Bronchus fibroblast of lung (primary cell): ENCODE results near the gene ZP2. TPM values are rescaled to one million over a fixed set of nuclear protein-coding genes. Genes with fewer than 3 reads are reported as not detected.

Experiments used
- total RNA-seq: library from RNA; depleted of rRNA; stranded (reverse); fragments of >200 nt; gene quantifications from 2 replicates; pipeline ENCODE4 v1.2.3, GENCODE V29; 2015

The ZP2 gene
- not detected in 2 replicates for total RNA-seq

DNA sequence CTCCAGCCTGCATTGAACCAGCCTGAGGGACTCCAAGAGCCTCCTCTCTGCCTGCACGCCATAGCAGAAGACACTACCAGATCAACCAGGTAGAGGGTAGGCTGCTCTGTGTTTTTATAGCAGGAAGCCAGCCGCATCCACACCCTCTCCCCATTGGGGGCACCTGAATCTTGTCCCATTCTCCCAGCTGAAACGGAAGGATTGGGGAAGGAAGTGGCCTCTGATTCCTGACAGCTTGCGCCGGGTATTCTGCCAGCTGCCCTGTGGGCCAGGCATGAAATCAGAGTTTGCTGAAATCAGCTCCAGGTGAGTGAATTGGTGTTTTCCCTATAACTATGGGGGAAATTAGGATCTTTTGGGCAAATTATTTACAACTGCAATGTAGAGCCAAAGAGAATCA, at the start of gene ZP2:
Gene ZP2 (minus strand): TSS at position 89 of the 400 bp plus-strand sequence. CDS start 27 bp downstream, at position 62.

DNA sequence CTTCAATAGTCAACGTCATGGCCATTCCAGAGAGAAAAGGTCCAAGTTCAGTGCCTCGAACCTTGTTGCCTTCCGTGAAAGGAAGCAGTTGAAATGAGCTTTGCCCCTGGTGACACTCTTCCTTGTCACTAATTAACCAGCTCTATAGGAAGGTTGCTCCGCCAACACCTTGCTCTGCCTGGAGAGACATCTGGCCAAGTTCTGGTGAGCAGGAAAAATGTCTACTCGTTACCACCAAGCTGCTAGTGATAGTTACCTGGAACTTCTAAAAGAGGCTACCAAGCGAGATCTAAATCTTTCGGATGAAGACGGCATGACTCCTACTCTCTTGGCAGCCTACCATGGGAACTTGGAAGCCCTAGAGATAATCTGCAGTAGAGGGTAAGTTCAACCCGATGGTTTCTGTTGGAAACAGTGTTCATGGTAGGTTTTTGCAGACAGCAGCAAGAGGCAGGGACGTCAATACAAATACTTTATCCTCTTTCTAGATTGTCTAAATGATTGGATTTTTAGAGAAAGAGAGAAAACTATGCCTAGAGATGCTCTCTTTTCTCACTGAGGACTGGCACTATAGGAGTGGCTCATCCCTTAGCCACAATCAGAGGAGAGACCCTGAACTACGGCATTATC, 22.3 kb upstream of the ZP2 start, which contains the start of gene ANKS4B:
Gene ANKS4B (plus strand): TSS at position 179 of the 630 bp plus-strand sequence. CDS start 39 bp downstream, at position 218.

DNA sequence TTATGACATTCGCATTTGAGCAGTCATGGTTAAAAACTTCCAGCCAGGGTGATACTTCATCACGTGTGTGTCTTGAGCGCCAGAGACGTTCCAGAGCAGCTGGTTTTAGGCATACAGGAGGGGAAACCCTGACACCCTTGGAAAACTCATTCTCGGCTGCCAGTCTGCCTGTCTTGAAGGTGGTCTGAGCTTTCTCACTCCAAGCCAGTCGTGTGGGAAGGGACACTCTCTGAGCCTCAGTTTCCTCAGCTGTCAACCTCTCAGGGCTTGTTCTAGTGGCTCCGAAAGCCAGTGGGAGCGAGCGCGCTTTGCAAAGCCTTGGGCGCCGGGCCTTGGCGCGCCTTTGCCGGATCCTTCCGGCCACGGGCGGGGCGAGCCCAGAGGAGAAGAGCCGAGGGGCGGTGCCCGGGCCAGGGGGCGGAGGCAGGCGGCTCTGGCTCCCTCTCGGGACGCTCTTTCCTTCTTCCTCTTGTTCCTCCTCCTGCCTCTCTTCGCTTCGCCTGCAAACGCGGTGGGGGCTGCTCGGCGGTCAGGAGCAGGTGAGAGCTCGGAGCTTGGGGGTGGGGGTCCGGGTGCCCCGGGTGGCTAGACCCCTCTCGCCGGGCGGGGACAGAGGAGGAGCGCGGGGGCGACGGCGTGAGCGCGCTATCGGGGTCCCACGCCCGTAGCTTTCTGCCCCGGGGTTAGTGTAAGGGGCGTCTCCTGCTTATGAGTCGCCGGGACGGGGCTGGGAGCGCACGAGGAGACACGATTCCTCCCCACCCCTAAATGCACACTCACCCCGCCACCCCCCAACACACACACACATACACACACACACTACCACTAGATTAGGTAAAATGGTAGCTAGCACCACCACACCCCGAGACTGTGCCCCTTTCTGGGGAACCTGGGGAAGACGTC, 52.9 kb downstream of the ZP2 start, which contains the start of gene LDAF1:
Gene LDAF1 (plus strand): TSS at position 467 of the 903 bp plus-strand sequence. CDS start 2,509 bp downstream, outside the sequence.

DNA sequence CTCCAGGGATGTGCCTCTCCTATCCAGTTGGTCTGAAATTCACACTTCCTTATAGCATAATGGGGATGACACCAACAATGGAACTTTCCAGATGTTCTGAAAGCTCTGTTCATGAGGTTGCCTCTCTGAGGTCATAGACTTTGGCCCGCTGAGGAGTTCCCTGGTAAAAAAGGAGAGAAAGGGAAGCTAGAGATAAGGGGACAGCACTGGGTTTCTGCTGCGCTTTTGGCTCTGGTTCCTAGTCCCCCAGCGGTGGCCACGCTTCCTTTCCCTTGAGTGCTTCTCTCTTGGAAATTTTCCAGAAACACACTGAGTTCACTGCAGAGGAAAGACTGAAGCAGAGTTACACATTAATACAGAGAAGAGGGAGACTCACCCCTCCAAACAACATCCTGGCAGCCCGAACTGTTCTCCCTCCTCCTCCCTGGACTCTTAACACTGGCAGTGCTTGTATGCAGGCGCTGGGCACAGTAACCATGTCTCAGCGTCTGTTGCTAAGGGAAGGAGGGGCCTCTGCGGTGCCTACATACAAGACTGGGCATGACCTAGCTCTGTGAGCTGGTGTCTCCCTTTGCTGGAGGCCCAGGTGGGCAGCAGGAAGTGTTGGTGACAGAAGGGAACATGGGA, 60.9 kb downstream of the ZP2 start, which contains the start of gene DNAH3:
Gene DNAH3 (minus strand): TSS at position 472 of the 627 bp plus-strand sequence. CDS start 527 bp downstream, outside the sequence.

Other genes starting within 250 kb of the ZP2 start
- gene DNAH3, start 60.7 kb downstream of the ZP2 start, total RNA-seq: not detected in 2 replicates
- 28.2 and 28.5 TPM in 2 replicates for gene LDAF1, start 52.9 kb downstream of the ZP2 start, total RNA-seq
- gene ANKS4B, start 22.1 kb upstream of the ZP2 start, total RNA-seq: not detected in 2 replicates
- not detected in 2 replicates for gene CRYM, start 66.7 kb upstream of the ZP2 start, total RNA-seq